Trophoblast cell (in vitro differentiated cells and primary cell): ENCODE results near the gene ZNF892.

Experiments
- DNase-seq, 2 donors: peaks; one replicate each; pipeline ENCODE4 v3.0.0-alpha.2; 2016
- H2AFZ ChIP-seq: 2 replicates; pipeline ENCODE4 v1.6.1; 2013; ENCODE audit warnings: low read length, moderate library complexity, mild to moderate bottlenecking; ENCODE audit not compliant: insufficient read depth, poor library complexity
- H2AK5ac ChIP-seq: 2 replicates; pipeline ENCODE4 v1.6.1; 2013; ENCODE audit warnings: mild to moderate bottlenecking, low read length
- H2BK120ac ChIP-seq: 2 replicates; pipeline ENCODE4 v1.6.1; 2013; ENCODE audit warnings: low read length, mild to moderate bottlenecking, moderate library complexity; ENCODE audit not compliant: insufficient read depth, poor library complexity
- H2BK12ac ChIP-seq: 2 replicates; pipeline ENCODE4 v1.6.1; 2013; ENCODE audit warnings: mild to moderate bottlenecking, low read length, moderate library complexity
- H2BK5ac ChIP-seq: 2 replicates; pipeline ENCODE4 v1.6.1; 2013; ENCODE audit warnings: low read length, low read depth, moderate library complexity, mild to moderate bottlenecking; ENCODE audit not compliant: poor library complexity
- H3K14ac ChIP-seq: 2 replicates; pipeline ENCODE4 v1.6.1; 2013; ENCODE audit warnings: mild to moderate bottlenecking, low read length
- H3K18ac ChIP-seq: 2 replicates; pipeline ENCODE4 v1.6.1; 2013; ENCODE audit warnings: mild to moderate bottlenecking, low read length
- H3K23ac ChIP-seq: 2 replicates; pipeline ENCODE4 v1.6.1; 2013; ENCODE audit warnings: low read length
- H3K27ac ChIP-seq: 2 replicates; pipeline ENCODE4 v1.5.1; 2013; ENCODE audit warnings: low read depth, mild to moderate bottlenecking, inconsistent platforms, low read length, moderate library complexity
- H3K27me3 ChIP-seq: 2 replicates; pipeline ENCODE4 v1.6.1; 2013; ENCODE audit warnings: inconsistent platforms, mild to moderate bottlenecking, low read length, moderate library complexity; ENCODE audit not compliant: insufficient read depth
- H3K36me3 ChIP-seq, 2 experiments: 1 replicate in 1 of 2; 2 replicates in 1 of 2; pipeline ENCODE4 v1.6.1; 2013; ENCODE audit warnings: low read length in 2 of 2, mild to moderate bottlenecking in 2 of 2, moderate library complexity in 1 of 2; ENCODE audit not compliant: insufficient read depth in 2 of 2, control insufficient read depth in 1 of 2
- H3K4ac ChIP-seq: 2 replicates; pipeline ENCODE4 v1.6.1; 2013; ENCODE audit warnings: low read depth, mild to moderate bottlenecking, low read length, moderate library complexity
- H3K4me1 ChIP-seq, 2 experiments: 1 replicate in 1 of 2; 2 replicates in 1 of 2; pipeline ENCODE4 v1.6.1; 2013; ENCODE audit warnings: low read length in 2 of 2, mild to moderate bottlenecking in 2 of 2, moderate library complexity in 1 of 2; ENCODE audit not compliant: insufficient read depth in 2 of 2, control insufficient read depth in 1 of 2
- H3K4me2 ChIP-seq: 2 replicates; pipeline ENCODE4 v1.6.1; 2013; ENCODE audit warnings: inconsistent platforms, mild to moderate bottlenecking, low read length, moderate library complexity
- H3K4me3 ChIP-seq: 2 replicates; pipeline ENCODE4 v1.5.1; 2013; ENCODE audit warnings: mild to moderate bottlenecking, low read depth, low read length, inconsistent platforms
- H3K79me1 ChIP-seq: one replicate; pipeline ENCODE4 v1.6.1; 2013; ENCODE audit warnings: low read length
- H3K79me2 ChIP-seq: 2 replicates; pipeline ENCODE4 v1.6.1; 2013; ENCODE audit warnings: low read length, mild to moderate bottlenecking; ENCODE audit not compliant: control insufficient read depth, insufficient read depth, poor library complexity
- H3K9ac ChIP-seq: 2 replicates; pipeline ENCODE4 v1.6.1; 2013; ENCODE audit warnings: mild to moderate bottlenecking, low read length
- H3K9me3 ChIP-seq: 2 replicates; pipeline ENCODE4 v1.6.1; 2013; ENCODE audit warnings: low read depth, mild to moderate bottlenecking, control low read depth, inconsistent platforms, low read length; ENCODE audit not compliant: insufficient read depth
- H4K12ac ChIP-seq: 2 replicates; pipeline ENCODE4 v1.6.1; 2013; ENCODE audit warnings: low read depth, mild to moderate bottlenecking, low read length, moderate library complexity
- H4K8ac ChIP-seq: 2 replicates; pipeline ENCODE4 v1.6.1; 2013; ENCODE audit warnings: low read depth, mild to moderate bottlenecking, low read length, moderate library complexity
- H4K91ac ChIP-seq: one replicate; pipeline ENCODE4 v1.6.1; 2013; ENCODE audit warnings: low read depth, mild to moderate bottlenecking, low read length, moderate library complexity
- WGBS: extraction: QIAGEN DNeasy Blood & Tissue Kit; methylation state at CpG from one replicate; pipeline ENCODE4 v1.1.7; 2013; ENCODE audit warnings: missing lambda C conversion rate; ENCODE audit not compliant: insufficient read length, insufficient coverage; ENCODE audit errors: extremely low coverage; 5-methylcytosine and 5-hydroxymethylcytosine counted together

The ZNF892 gene

DNA sequence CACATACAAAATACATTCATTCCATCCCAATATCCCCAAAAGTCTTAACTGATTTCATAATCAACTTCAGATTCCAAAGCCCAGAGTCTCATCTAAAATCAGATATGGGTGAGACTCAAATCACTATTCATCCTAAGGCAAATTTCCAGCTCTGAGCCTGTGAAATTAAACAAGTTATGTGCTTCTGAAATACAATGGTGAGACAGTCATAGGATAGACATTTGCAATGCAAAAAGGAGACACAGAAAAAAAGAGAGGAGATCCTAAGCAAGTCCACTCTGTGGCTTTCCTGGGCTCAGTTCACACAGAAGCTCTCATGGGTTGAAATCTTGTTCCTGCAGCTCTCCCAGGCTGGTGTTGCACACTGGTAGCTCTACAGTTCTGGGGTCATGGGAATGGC, 18.3 kb downstream of the ZNF892 start:
- Histone ChIP-seq H3K23ac (no peak overlapping the region), H3K79me2 (no peaks in the 10 kb centered on the region), H3K4me1 (no peaks in the 10 kb centered on the region), H4K91ac (no peak overlapping the region), H3K27me3 (no peaks in the 10 kb centered on the region), H2AFZ (no peak overlapping the region), H3K4ac (no peak overlapping the region), H3K18ac (no peak overlapping the region), H4K8ac (no peak overlapping the region), H3K27ac (no peak overlapping the region), H2BK120ac (no peak overlapping the region), H2BK5ac (no peak overlapping the region), H4K12ac (no peak overlapping the region), H3K9me3 (peaks cover 2% of the 10 kb centered on the region), H2BK12ac (no peak overlapping the region), H3K14ac (no peak overlapping the region), H2AK5ac (no peak overlapping the region), H3K36me3 (no peaks in the 10 kb centered on the region), H3K79me1 (no peaks in the 10 kb centered on the region), H3K4me3 (no peak overlapping the region), H3K4me2 (no peak overlapping the region), H3K9ac (no peak overlapping the region)
- peak in 1 of 2 donors; percentile 42 for DNase-seq

- peak; percentile 79 to 87 for DNase-seq
Observed at GRCh38 chr2:95231723-95232122, 24.4 kb downstream of the ZNF892 start.

GRCh38 chr2:95232232-95232631, 24.9 kb downstream of the ZNF892 start:
- Histone ChIP-seq H3K4me3 (no peak overlapping the region), H4K12ac (no peak overlapping the region), H3K4me1 (peaks cover 0 to 3% of the 10 kb centered on the region in 2 experiments), H3K4ac (no peak overlapping the region), H2AK5ac (no peak overlapping the region), H2AFZ (no peak overlapping the region), H3K9ac (no peak overlapping the region), H2BK120ac (no peak overlapping the region), H2BK12ac (no peak overlapping the region), H3K23ac (no peak overlapping the region), H4K8ac (no peak overlapping the region), H3K79me1 (no peaks in the 10 kb centered on the region), H3K79me2 (no peaks in the 10 kb centered on the region), H3K14ac (no peak overlapping the region), H3K36me3 (no peaks in the 10 kb centered on the region), H3K9me3 (no peaks in the 10 kb centered on the region), H2BK5ac (no peak overlapping the region), H3K4me2 (no peak overlapping the region), H3K27ac (no peak overlapping the region), H4K91ac (no peak overlapping the region), H3K18ac (no peak overlapping the region), H3K27me3 (no peaks in the 10 kb centered on the region)
- no CpG with 5 or more reads among the region's 1 CpG for WGBS
- peak in 1 of 2 donors; percentile 15 for DNase-seq

More at GRCh38 chr2:95231723-95232122, 24.4 kb downstream of the ZNF892 start:
- H3K27me3 ChIP-seq: no peaks in the 10 kb centered on the region
- H3K27ac ChIP-seq: no peak overlapping the region
- no peak overlapping the region for H2BK5ac ChIP-seq
- H3K4me1 ChIP-seq: peaks cover 0 to 3% of the 10 kb centered on the region in 2 experiments
- H3K18ac ChIP-seq: no peak overlapping the region
- H2AFZ ChIP-seq: no peak overlapping the region
- H3K23ac ChIP-seq: no peak overlapping the region
- no peak overlapping the region for H4K12ac ChIP-seq
- no peak overlapping the region for H4K8ac ChIP-seq
- WGBS: no CpG with 5 or more reads among the region's 3 CpGs
- no peak overlapping the region for H3K14ac ChIP-seq
- H3K79me1 ChIP-seq: no peaks in the 10 kb centered on the region
- no peaks in the 10 kb centered on the region for H3K36me3 ChIP-seq
- no peak overlapping the region for H2AK5ac ChIP-seq
- no peak overlapping the region for H2BK120ac ChIP-seq
- H3K9ac ChIP-seq: no peak overlapping the region
- H3K4me2 ChIP-seq: no peak overlapping the region
- H3K9me3 ChIP-seq: no peaks in the 10 kb centered on the region
- H4K91ac ChIP-seq: no peak overlapping the region
- H3K4ac ChIP-seq: no peak overlapping the region
- no peaks in the 10 kb centered on the region for H3K79me2 ChIP-seq
- no peak overlapping the region for H3K4me3 ChIP-seq
- no peak overlapping the region for H2BK12ac ChIP-seq

DNA sequence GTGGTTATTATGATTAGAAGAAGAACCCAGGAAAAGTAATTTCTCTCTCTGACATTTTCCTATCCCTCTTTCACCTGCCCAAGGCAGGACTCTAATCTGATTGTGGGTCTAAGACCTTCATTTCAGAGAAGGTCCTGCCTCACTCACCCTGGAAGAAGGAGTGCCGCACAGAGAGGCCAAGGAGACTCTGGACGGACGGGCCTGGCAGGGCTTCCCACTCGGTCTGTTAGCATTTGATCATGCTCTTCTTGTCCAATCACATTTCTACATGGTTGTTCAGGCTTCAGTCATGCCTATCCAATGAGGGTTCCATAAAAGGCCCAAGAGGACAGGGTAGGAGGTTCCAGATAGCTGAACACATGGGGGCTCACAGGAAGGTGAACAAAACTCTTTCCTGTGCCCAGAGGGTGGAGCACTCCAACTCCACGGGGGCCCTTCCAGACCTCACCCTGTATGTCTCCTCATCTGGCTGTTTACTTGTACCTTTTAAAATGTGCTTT, 27.0 kb downstream of the ZNF892 start:
- Histone ChIP-seq H2BK120ac (no peak overlapping the region), H3K9ac (no peak overlapping the region), H4K12ac (no peak overlapping the region), H3K79me2 (no peaks in the 10 kb centered on the region), H2AK5ac (no peak overlapping the region), H4K91ac (no peak overlapping the region), H3K27ac (no peak overlapping the region), H2AFZ (no peak overlapping the region), H3K4me2 (no peak overlapping the region), H3K4me3 (no peak overlapping the region), H2BK12ac (no peak overlapping the region), H3K9me3 (no peaks in the 10 kb centered on the region), H2BK5ac (no peak overlapping the region), H3K36me3 (no peaks in the 10 kb centered on the region), H3K14ac (no peak overlapping the region), H3K23ac (no peak overlapping the region), H3K79me1 (no peaks in the 10 kb centered on the region), H3K4me1 (peaks cover 0 to 3% of the 10 kb centered on the region in 2 experiments), H3K18ac (no peak overlapping the region), H4K8ac (no peak overlapping the region), H3K27me3 (no peaks in the 10 kb centered on the region), H3K4ac (no peak overlapping the region)
- WGBS: no CpG with 5 or more reads among the region's 5 CpGs
- no peak for DNase-seq
